ENCODE data around the gene SELL.
"Not testable (repeated sequence)": the region's sequence is repeated elsewhere in the genome, so short reads cannot be mapped to it uniquely, and the experiment has no call there.

The SELL gene

GRCh38 chr1:169694304-169695075 is 16.9 kb downstream of the SELL start:
- H3K4me3 ChIP-seq (ENCODE audit: low read length): no peak overlapping the region
- TF ChIP-seq ZNF274 (IDR thresholded peaks at IDR 0.05; ENCODE audit: low read depth, low read length): no peak

- no peak for TF ChIP-seq ZNF274 (IDR thresholded peaks at IDR 0.05; ENCODE audit: low read depth, low read length)
- H3K4me3 ChIP-seq (ENCODE audit: low read length): no peak overlapping the region
Measured at GRCh38 chr1:169692756-169693460, 18.5 kb downstream of the SELL start.

GRCh38 chr1:169690489-169690888 is 20.9 kb downstream of the SELL start:
- no peak for TF ChIP-seq ZNF274 (IDR thresholded peaks at IDR 0.05; ENCODE audit: low read depth, low read length)
- H3K4me3 ChIP-seq (ENCODE audit: low read length): no peak overlapping the region

GRCh38 chr1:169689395-169689794 is 22.0 kb downstream of the SELL start:
- H3K4me3 ChIP-seq (ENCODE audit: low read length): no peak overlapping the region
- no peak for TF ChIP-seq ZNF274 (IDR thresholded peaks at IDR 0.05; ENCODE audit: low read depth, low read length)

GRCh38 chr1:169688377-169688776 is 23.0 kb downstream of the SELL start:
- H3K4me3 ChIP-seq (ENCODE audit: low read length): not testable (repeated sequence)

- H3K4me3 ChIP-seq (ENCODE audit: low read length): no peak overlapping the region
- no peak for TF ChIP-seq ZNF274 (IDR thresholded peaks at IDR 0.05; ENCODE audit: low read depth, low read length)
Measured at GRCh38 chr1:169683661-169684060, 27.8 kb downstream of the SELL start.

GRCh38 chr1:169683168-169683567 is 28.3 kb downstream of the SELL start:
- not testable (repeated sequence) for H3K4me3 ChIP-seq (ENCODE audit: low read length)

- H3K4me3 ChIP-seq (ENCODE audit: low read length): no peak overlapping the region
- TF ChIP-seq ZNF274 (IDR thresholded peaks at IDR 0.05; ENCODE audit: low read depth, low read length): no peak
Measured at GRCh38 chr1:169682071-169682470, 29.3 kb downstream of the SELL start.

- TF ChIP-seq ZNF274 (IDR thresholded peaks at IDR 0.05; ENCODE audit: low read depth, low read length): no peak
- no peak overlapping the region; the same call in 1 of the 2 replicates for H3K4me3 ChIP-seq (ENCODE audit: low read length)
Measured at GRCh38 chr1:169681140-169681539, 30.3 kb downstream of the SELL start.

- no peak for TF ChIP-seq ZNF274 (IDR thresholded peaks at IDR 0.05; ENCODE audit: low read depth, low read length)
- H3K4me3 ChIP-seq (ENCODE audit: low read length): peak overlapping the region; percentile 41; the same call in 1 of the 2 replicates
Measured at GRCh38 chr1:169680377-169681019, 30.9 kb downstream of the SELL start.

GRCh38 chr1:169679692-169680091 is 31.7 kb downstream of the SELL start:
- no peak for TF ChIP-seq ZNF274 (IDR thresholded peaks at IDR 0.05; ENCODE audit: low read depth, low read length)
- H3K4me3 ChIP-seq (ENCODE audit: low read length): no peak overlapping the region

- no peak for TF ChIP-seq ZNF274 (IDR thresholded peaks at IDR 0.05; ENCODE audit: low read depth, low read length)
- no peak overlapping the region for H3K4me3 ChIP-seq (ENCODE audit: low read length)
Measured at GRCh38 chr1:169676001-169676400, 35.4 kb downstream of the SELL start.

- TF ChIP-seq ZNF274 (IDR thresholded peaks at IDR 0.05; ENCODE audit: low read depth, low read length): no peak
- no peak overlapping the region for H3K4me3 ChIP-seq (ENCODE audit: low read length)
Measured at GRCh38 chr1:169670836-169671235, 40.6 kb downstream of the SELL start.

GRCh38 chr1:169670244-169670643 is 41.2 kb downstream of the SELL start:
- not testable (repeated sequence) for H3K4me3 ChIP-seq (ENCODE audit: low read length)

GRCh38 chr1:169667699-169668596 is 43.5 kb downstream of the SELL start:
- not testable (repeated sequence) for H3K4me3 ChIP-seq (ENCODE audit: low read length)

GRCh38 chr1:169667227-169667639 is 44.2 kb downstream of the SELL start:
- not testable (repeated sequence) for H3K4me3 ChIP-seq (ENCODE audit: low read length)

- H3K4me3 ChIP-seq (ENCODE audit: low read length): not testable (repeated sequence)
Measured at GRCh38 chr1:169662680-169663079, 48.7 kb downstream of the SELL start.

GRCh38 chr1:169661066-169661465 is 50.4 kb downstream of the SELL start:
- H3K4me3 ChIP-seq (ENCODE audit: low read length): not testable (repeated sequence)

GRCh38 chr1:169658777-169659176 is 52.6 kb downstream of the SELL start:
- H3K4me3 ChIP-seq (ENCODE audit: low read length): not testable (repeated sequence)
